ENCODE data around the gene ACACB.

The ACACB gene

DNA sequence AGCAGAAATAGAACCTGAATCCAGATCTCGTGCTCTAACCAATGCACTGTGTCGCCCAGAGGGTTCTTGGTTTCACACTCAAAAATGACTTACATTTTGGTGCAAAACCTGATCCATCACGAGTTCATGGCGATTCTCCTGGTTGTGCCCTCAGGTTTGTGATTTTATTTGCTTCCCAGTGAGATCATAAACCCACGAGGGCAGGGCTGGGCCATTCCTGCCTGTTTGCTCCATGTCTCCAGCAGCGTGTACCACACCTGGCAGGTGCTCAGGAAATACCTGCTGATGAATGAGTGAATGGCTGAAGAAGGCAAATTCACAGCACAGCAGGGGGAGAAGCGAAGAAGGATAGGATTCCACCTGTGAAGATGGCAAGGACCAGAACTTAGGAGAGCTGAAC is 9.4 kb downstream of the ACACB start:
- no peak overlapping the region for H3K4me3 ChIP-seq (ENCODE audit: low read depth, low read length)
- no peak for DNase-seq (ENCODE audit: low read depth, low spot score)
- in situ Hi-C loops (cut with HindIII; ENCODE audit: low sequenced_read_pairs): no loop called here
- no peak for TF ChIP-seq CTCF (IDR thresholded peaks at IDR 0.05; ENCODE audit: low read depth, low read length)

DNA sequence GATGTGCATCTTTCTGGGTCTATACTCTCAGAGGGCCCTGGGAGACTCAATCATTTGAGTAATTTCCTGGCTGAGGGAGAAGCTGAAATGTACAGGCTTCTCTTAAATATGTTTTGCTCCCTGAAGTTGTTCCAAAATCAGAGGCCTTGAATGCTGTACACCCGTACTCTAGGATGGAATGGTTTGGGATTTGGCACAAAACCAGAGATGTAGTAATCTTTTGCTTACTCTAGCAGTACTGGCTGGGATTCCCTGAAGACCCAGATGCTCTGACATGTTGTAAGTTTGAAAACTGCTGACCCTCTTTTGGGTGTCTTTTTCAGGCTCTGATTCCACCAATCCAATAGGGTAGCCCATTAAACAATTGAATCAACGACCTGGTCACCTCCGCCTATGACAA is 10.4 kb downstream of the ACACB start:
- no peak for DNase-seq (ENCODE audit: low read depth, low spot score)
- in situ Hi-C loops (cut with HindIII; ENCODE audit: low sequenced_read_pairs): no loop called here
- no peak for TF ChIP-seq CTCF (IDR thresholded peaks at IDR 0.05; ENCODE audit: low read depth, low read length)
- H3K4me3 ChIP-seq (ENCODE audit: low read depth, low read length): no peak overlapping the region

- no peak for TF ChIP-seq CTCF (IDR thresholded peaks at IDR 0.05; ENCODE audit: low read depth, low read length)
- DNase-seq (ENCODE audit: low read depth, low spot score): no peak
- in situ Hi-C loops (cut with HindIII; ENCODE audit: low sequenced_read_pairs): no loop called here
- no peak overlapping the region for H3K4me3 ChIP-seq (ENCODE audit: low read depth, low read length)
These were observed 11.3 kb downstream of the ACACB start for GRCh38 chr12:109127533-109128242.

GRCh38 chr12:109130297-109131153 is 14.1 kb downstream of the ACACB start:
- no peak for TF ChIP-seq CTCF (IDR thresholded peaks at IDR 0.05; ENCODE audit: low read depth, low read length)
- no peak for DNase-seq (ENCODE audit: low read depth, low spot score)
- in situ Hi-C loops (cut with HindIII; ENCODE audit: low sequenced_read_pairs): no loop called here
- no peak overlapping the region for H3K4me3 ChIP-seq (ENCODE audit: low read depth, low read length)

GRCh38 chr12:109131154-109132050 is 15.0 kb downstream of the ACACB start:
- in situ Hi-C loops (cut with HindIII; ENCODE audit: low sequenced_read_pairs): no loop called here
- TF ChIP-seq CTCF (IDR thresholded peaks at IDR 0.05; ENCODE audit: low read depth, low read length): no peak
- DNase-seq (ENCODE audit: low read depth, low spot score): no peak
- H3K4me3 ChIP-seq (ENCODE audit: low read depth, low read length): no peak overlapping the region
